H1 (cell line): ENCODE measurements around the gene PSG1. TPM values are rescaled to one million over a fixed set of nuclear protein-coding genes. Genes with fewer than 3 reads are reported as not detected.
"Not testable (repeated sequence)": the region's sequence is repeated elsewhere in the genome, so short reads cannot be mapped to it uniquely, and the experiment has no call there.

Source experiments
- CTCF ChIA-PET: fragments of 300-600 bp; sonication (Branson Sonifier 250); formaldehyde crosslinking; loops from one replicate; lab custom pipeline; 2021; ENCODE audit not compliant: partially characterized antibody; lab: Charles Lee
- POLR2A ChIA-PET: fragments of 300-600 bp; sonication (Branson Sonifier 250); formaldehyde crosslinking; loops from one replicate; lab custom pipeline; 2021; ENCODE audit warnings: inconsistent platforms; ENCODE audit not compliant: partially characterized antibody; lab: Charles Lee
- DNase-seq, 2 experiments: peaks; one replicate each; pipeline versions ENCODE4 v3.0.0 to v3.0.0-alpha.2; 2010 to 2022; ENCODE audit warnings: low spot score in 2 of 2, low read depth in 1 of 2, mixed read lengths in 1 of 2
- FAIRE-seq: peaks from 2 replicates; lab custom pipeline; 2011; peaks lifted over from hg19 to GRCh38; lab: Jason Lieb, UNC
- H2AFZ ChIP-seq: 2 replicates; pipeline ENCODE4 v1.8.1; 2012; ENCODE audit warnings: low read length, inconsistent platforms
- H2AK5ac ChIP-seq: 2 replicates; pipeline ENCODE4 v1.6.1; 2013; ENCODE audit warnings: low read depth, low read length
- H2BK120ac ChIP-seq: replicated peaks from 2 replicates; pipeline ENCODE3; 2013; ENCODE audit warnings: low read depth, low read length, inconsistent platforms
- H2BK12ac ChIP-seq: 2 replicates; pipeline ENCODE4 v1.6.1; 2013; ENCODE audit warnings: low read depth, low read length
- H2BK15ac ChIP-seq: 2 replicates; pipeline ENCODE4 v1.6.1; 2013; ENCODE audit warnings: low read length
- H2BK20ac ChIP-seq: 2 replicates; pipeline ENCODE4 v1.6.1; 2013; ENCODE audit warnings: low read length
- H2BK5ac ChIP-seq: 2 replicates; pipeline ENCODE4 v1.6.1; 2013; ENCODE audit warnings: low read depth, low read length
- H3K14ac ChIP-seq: 2 replicates; pipeline ENCODE4 v1.6.1; 2013; ENCODE audit warnings: inconsistent platforms; ENCODE audit not compliant: insufficient read length
- H3K18ac ChIP-seq: 2 replicates; pipeline ENCODE4 v1.6.1; 2013; ENCODE audit warnings: low read length; ENCODE audit errors: extremely low read depth
- H3K23ac ChIP-seq: 2 replicates; pipeline ENCODE4 v1.6.1; 2013; ENCODE audit warnings: inconsistent platforms; ENCODE audit not compliant: insufficient read length
- H3K23me2 ChIP-seq: 2 replicates; pipeline ENCODE4 v1.6.1; 2013; ENCODE audit warnings: low read depth, low read length
- H3K27ac ChIP-seq: 2 replicates; pipeline ENCODE4 v1.6.1; 2011; ENCODE audit warnings: low read depth, low read length, inconsistent platforms
- H3K27me3 ChIP-seq, 4 experiments: replicated peaks in 1 of 4; 1 replicate in 1 of 4; 2 replicates in 3 of 4; pipeline versions ENCODE4 v1.6.1 to v1.8.1; 2011 to 2013; ENCODE audit warnings: low read length in 3 of 4, mild to moderate bottlenecking in 3 of 4, inconsistent platforms in 2 of 4, mixed read lengths in 2 of 4, moderate library complexity in 1 of 4; ENCODE audit not compliant: control insufficient read depth in 3 of 4, insufficient read depth in 3 of 4; ENCODE audit errors: extremely low read depth in 1 of 4
- H3K36me3 ChIP-seq, 4 experiments: 2 replicates each; pipeline versions ENCODE4 v1.6.1 to v1.8.1; 2011 to 2013; ENCODE audit warnings: mild to moderate bottlenecking in 4 of 4, low read length in 3 of 4, moderate library complexity in 2 of 4, control low read depth in 1 of 4, inconsistent platforms in 1 of 4; ENCODE audit not compliant: insufficient read depth in 4 of 4, control insufficient read depth in 2 of 4
- H3K4ac ChIP-seq: replicated peaks from 2 replicates; pipeline ENCODE3; 2013; ENCODE audit warnings: low read length, low read depth, mixed read lengths, inconsistent platforms; ENCODE audit not compliant: insufficient read length
- H3K4me1 ChIP-seq, 4 experiments: replicated peaks in 1 of 4; 1 replicate in 1 of 4; 2 replicates in 3 of 4; pipeline versions ENCODE4 v1.6.1 to v1.8.1; 2011 to 2013; ENCODE audit warnings: low read length in 3 of 4, inconsistent platforms in 2 of 4, mixed read lengths in 1 of 4; ENCODE audit not compliant: insufficient read depth in 4 of 4, control insufficient read depth in 3 of 4
- H3K4me2 ChIP-seq, 2 experiments: 2 replicates each; pipeline versions ENCODE4 v1.6.1 to v1.8.1; 2011 to 2013; ENCODE audit warnings: low read depth in 2 of 2, low read length in 2 of 2, control low read depth in 1 of 2, inconsistent platforms in 1 of 2, mild to moderate bottlenecking in 1 of 2; ENCODE audit not compliant: insufficient read depth in 1 of 2
- H3K4me3 ChIP-seq, 4 experiments: fragments of 200-600, 300-600 bp in 1 of 4; sonication (generic), shearing (Covaris generic), sonication (Bioruptor Twin) in 1 of 4; 2 replicates each; pipeline versions ENCODE4 v1.5.1 to v1.8.1; 2011 to 2016; ENCODE audit warnings: low read length in 4 of 4, low read depth in 3 of 4, control low read depth in 2 of 4, inconsistent platforms in 2 of 4, mild to moderate bottlenecking in 2 of 4, mixed read lengths in 1 of 4, moderate library complexity in 1 of 4; ENCODE audit not compliant: insufficient read depth in 2 of 4; ENCODE audit errors: extremely low read depth in 1 of 4
- H3K56ac ChIP-seq: replicated peaks from 2 replicates; pipeline ENCODE3; 2013; ENCODE audit warnings: low read depth, mild to moderate bottlenecking, mixed read lengths, low read length, inconsistent platforms; ENCODE audit not compliant: insufficient read length
- H3K79me1 ChIP-seq: 2 replicates; pipeline ENCODE4 v1.6.1; 2013; ENCODE audit warnings: low read depth, low read length, control low read depth
- H3K79me2 ChIP-seq, 2 experiments: 2 replicates each; pipeline versions ENCODE4 v1.6.1 to v1.8.1; 2012 to 2013; ENCODE audit warnings: low read length in 2 of 2, mild to moderate bottlenecking in 2 of 2, inconsistent platforms in 1 of 2; ENCODE audit not compliant: insufficient read depth in 2 of 2, control insufficient read depth in 1 of 2
- H3K9ac ChIP-seq, 4 experiments: replicated peaks in 1 of 4; 1 replicate in 1 of 4; 2 replicates in 3 of 4; pipeline versions ENCODE4 v1.6.1 to v1.8.1; 2011 to 2013; ENCODE audit warnings: low read depth in 3 of 4, low read length in 3 of 4, control low read depth in 2 of 4, mild to moderate bottlenecking in 2 of 4, moderate library complexity in 2 of 4, inconsistent platforms in 1 of 4; ENCODE audit errors: extremely low read depth in 1 of 4
- H3K9me3 ChIP-seq, 2 experiments: 2 replicates each; pipeline versions ENCODE4 v1.6.1 to v1.8.1; 2012 to 2013; ENCODE audit warnings: mild to moderate bottlenecking in 2 of 2, moderate library complexity in 2 of 2, control low read depth in 1 of 2, inconsistent platforms in 1 of 2, low read depth in 1 of 2, low read length in 1 of 2, mixed read lengths in 1 of 2; ENCODE audit not compliant: insufficient read depth in 2 of 2
- H4K20me1 ChIP-seq, 2 experiments: replicated peaks in 1 of 2; 2 replicates each; pipeline versions ENCODE3 to v1.8.1; 2011 to 2013; ENCODE audit warnings: inconsistent platforms in 2 of 2, low read length in 2 of 2, mild to moderate bottlenecking in 1 of 2; ENCODE audit not compliant: insufficient read depth in 2 of 2, control insufficient read depth in 1 of 2
- H4K5ac ChIP-seq: 2 replicates; pipeline ENCODE4 v1.6.1; 2013; ENCODE audit warnings: low read length, low read depth, mixed read lengths, inconsistent platforms; ENCODE audit not compliant: insufficient read length
- H4K8ac ChIP-seq: 2 replicates; pipeline ENCODE4 v1.8.0; 2013; ENCODE audit warnings: mild to moderate bottlenecking, moderate library complexity, low read length, inconsistent platforms; ENCODE audit not compliant: insufficient read depth; ENCODE audit errors: extremely low read depth
- H4K91ac ChIP-seq: replicated peaks from 2 replicates; pipeline ENCODE3; 2013; ENCODE audit warnings: low read length, mixed read lengths, inconsistent platforms; ENCODE audit not compliant: insufficient read length
- WGBS, 2 experiments: shearing (Covaris generic) in 1 of 2; methylation state at CpG; one replicate each; pipeline versions ENCODE4 v1.1.6 to v1.1.7; 2013 to 2015; ENCODE audit warnings: low lambda C conversion rate in 2 of 2, mixed read lengths in 2 of 2, inconsistent platforms in 1 of 2, low coverage in 1 of 2, missing lambda C conversion rate in 1 of 2; ENCODE audit not compliant: insufficient replicate concordance in 2 of 2, insufficient coverage in 1 of 2, insufficient read length in 1 of 2; ENCODE audit errors: extremely low coverage in 1 of 2, missing lambda C conversion rate in 1 of 2; 5-methylcytosine and 5-hydroxymethylcytosine counted together
- polyA plus RNA-seq, 7 experiments: library from polyadenylated mRNA; depleted of rRNA in 3 of 7; stranded (reverse) in 5 of 7; unstranded in 2 of 7; fragments of >200 nt in 5 of 7; fragments of 200-250 nt in 2 of 7; gene quantifications; 1 replicate in 5 of 7; 2 replicates in 1 of 7; 4 replicates in 1 of 7; pipeline versions ENCODE4 v1.2.1 to v1.2.3, GENCODE V29; 2011 to 2013; ENCODE audit warnings: missing spikeins in 2 of 7, mixed read lengths in 2 of 7
- total RNA-seq: library from RNA; stranded (reverse); fragmentation: NEBNext Ultra II Directional; extraction: Animal tissue kit (Norgen Biotek cat#: 25700); gene quantifications from 2 replicates; pipeline ENCODE4 v1.2.1, GENCODE V29; 2021

The PSG1 gene
- total and polyA plus RNA-seq, 2 of the 8 experiments (the other 6 are each of a cell fraction or from before 2014, with no cell fraction given) = not detected

GRCh38 chr19:42906162-42906561, 26.6 kb upstream of the PSG1 start:
- H2AFZ ChIP-seq, H2AK5ac ChIP-seq, H2BK12ac ChIP-seq, H3K14ac ChIP-seq, DNase-seq, POLR2A ChIA-PET, H3K79me1 ChIP-seq, H4K5ac ChIP-seq, H4K8ac ChIP-seq, H3K4me2 ChIP-seq, H3K27ac ChIP-seq, H3K4me1 ChIP-seq, H3K9ac ChIP-seq, H4K91ac ChIP-seq, H3K36me3 ChIP-seq, H4K20me1 ChIP-seq, H3K23me2 ChIP-seq, H3K18ac ChIP-seq, H2BK5ac ChIP-seq, H3K23ac ChIP-seq, H3K4ac ChIP-seq, FAIRE-seq, H3K56ac ChIP-seq, H2BK20ac ChIP-seq, H2BK120ac ChIP-seq, H3K27me3 ChIP-seq, H3K79me2 ChIP-seq, H3K4me3 ChIP-seq, H2BK15ac ChIP-seq, CTCF ChIA-PET: not testable (repeated sequence)
- 47% methylated on average over 5 of the region's 5 CpGs; no CpG with 5 or more reads in 1 of the 2 experiments for WGBS, 2 experiments
- H3K9me3 ChIP-seq = peaks cover 24 to 45% of the 10 kb centered on the region in 2 experiments; a peak in 3 of 4 replicates

- POLR2A ChIA-PET, H4K5ac ChIP-seq, H2AFZ ChIP-seq, H3K23ac ChIP-seq, H3K36me3 ChIP-seq, H3K56ac ChIP-seq, H4K91ac ChIP-seq, H3K18ac ChIP-seq, H2BK120ac ChIP-seq, H3K27ac ChIP-seq, H3K23me2 ChIP-seq, H4K20me1 ChIP-seq, H2AK5ac ChIP-seq, H3K79me1 ChIP-seq, H2BK20ac ChIP-seq, H3K4me1 ChIP-seq, H2BK5ac ChIP-seq, H2BK15ac ChIP-seq, H3K4me2 ChIP-seq, H3K4ac ChIP-seq, H3K27me3 ChIP-seq, H3K4me3 ChIP-seq, H3K79me2 ChIP-seq, H4K8ac ChIP-seq, DNase-seq, H2BK12ac ChIP-seq, H3K14ac ChIP-seq, FAIRE-seq, H3K9ac ChIP-seq: not testable (repeated sequence)
- CTCF ChIA-PET = interaction anchor here (1.0 kb wide), 1 partner anchor 19 kb away, joined by 3 read pairs; no protein-coding TSS in a partner anchor
- 84% methylated on average over 4 of the region's 4 CpGs; no CpG with 5 or more reads in 1 of the 2 experiments for WGBS, 2 experiments
- H3K9me3 ChIP-seq = peaks cover 23 to 38% of the 10 kb centered on the region in 2 experiments
Observed at GRCh38 chr19:42900561-42900960, 21.0 kb upstream of the PSG1 start.
